NCI-H128 (cell line): ENCODE data around the gene LCN6.

Experiments
- DNase-seq: peaks from one replicate; lab custom pipeline; 2025; ENCODE audit not compliant: unreplicated experiment; lab: John Stamatoyannopoulos, UW

Gene LCN6

GRCh38 chr9:136726631-136727191, 21.6 kb downstream of the LCN6 start:
- DNase-seq = no peak

DNA sequence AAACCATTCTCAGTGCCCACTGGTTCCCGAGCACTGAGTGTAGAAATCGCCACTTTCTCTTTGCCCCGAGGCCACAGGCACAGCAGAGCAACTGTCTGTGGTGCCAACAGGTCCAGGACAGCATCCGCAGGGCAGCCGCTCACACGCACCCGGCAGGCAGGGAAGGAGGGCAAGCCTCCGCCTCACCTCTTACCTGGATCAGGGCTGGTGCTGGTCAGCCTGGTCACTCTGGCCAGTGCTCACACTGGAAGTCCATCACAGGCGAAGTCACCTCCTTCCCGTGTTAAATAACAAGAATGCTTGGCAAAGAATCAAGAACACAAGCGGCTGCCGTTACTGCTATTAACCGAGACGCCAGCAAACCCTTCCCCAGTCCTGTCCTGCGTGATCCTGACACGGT, 22.2 kb downstream of the LCN6 start:
- no peak for DNase-seq

- DNase-seq = no peak
Observed at GRCh38 chr9:136725612-136726011, 22.7 kb downstream of the LCN6 start.

DNA sequence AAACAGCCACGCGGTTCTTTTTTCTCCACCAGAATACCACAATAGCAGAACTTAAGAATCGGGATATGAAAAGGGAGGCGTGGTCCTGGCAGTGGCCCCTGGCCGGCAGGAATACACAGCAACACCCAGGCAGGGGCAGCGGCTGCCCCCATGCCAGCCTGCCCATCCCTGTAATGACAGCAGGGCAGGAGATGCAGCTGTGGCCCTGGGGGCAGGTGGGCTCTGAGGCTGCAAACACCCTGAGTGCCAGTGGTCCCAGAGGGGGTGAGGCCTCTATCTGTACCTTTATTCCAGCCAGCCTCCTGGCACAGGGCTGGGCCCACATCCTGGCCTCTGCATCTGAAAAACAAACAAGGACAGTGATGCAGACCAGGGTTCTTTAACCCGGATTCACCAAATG, 23.6 kb downstream of the LCN6 start:
- no peak for DNase-seq

- no peak for DNase-seq
Observed at GRCh38 chr9:136723989-136724388, 24.3 kb downstream of the LCN6 start.

- no peak for DNase-seq
Observed at GRCh38 chr9:136723362-136723976, 24.9 kb downstream of the LCN6 start.

DNA sequence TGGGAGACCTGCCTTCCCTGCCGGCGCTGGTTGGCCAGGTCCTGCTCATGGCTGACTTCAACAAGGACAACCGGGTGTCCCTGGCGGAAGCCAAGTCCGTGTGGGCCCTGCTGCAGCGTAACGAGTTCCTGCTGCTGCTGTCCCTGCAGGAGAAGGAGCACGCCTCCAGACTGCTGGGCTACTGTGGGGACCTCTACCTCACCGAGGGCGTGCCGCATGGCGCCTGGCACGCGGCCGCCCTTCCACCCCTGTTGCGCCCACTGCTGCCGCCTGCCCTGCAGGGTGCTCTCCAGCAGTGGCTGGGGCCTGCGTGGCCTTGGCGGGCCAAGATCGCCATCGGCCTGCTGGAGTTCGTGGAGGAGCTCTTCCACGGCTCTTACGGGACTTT, 25.4 kb downstream of the LCN6 start:
- no peak for DNase-seq

DNA sequence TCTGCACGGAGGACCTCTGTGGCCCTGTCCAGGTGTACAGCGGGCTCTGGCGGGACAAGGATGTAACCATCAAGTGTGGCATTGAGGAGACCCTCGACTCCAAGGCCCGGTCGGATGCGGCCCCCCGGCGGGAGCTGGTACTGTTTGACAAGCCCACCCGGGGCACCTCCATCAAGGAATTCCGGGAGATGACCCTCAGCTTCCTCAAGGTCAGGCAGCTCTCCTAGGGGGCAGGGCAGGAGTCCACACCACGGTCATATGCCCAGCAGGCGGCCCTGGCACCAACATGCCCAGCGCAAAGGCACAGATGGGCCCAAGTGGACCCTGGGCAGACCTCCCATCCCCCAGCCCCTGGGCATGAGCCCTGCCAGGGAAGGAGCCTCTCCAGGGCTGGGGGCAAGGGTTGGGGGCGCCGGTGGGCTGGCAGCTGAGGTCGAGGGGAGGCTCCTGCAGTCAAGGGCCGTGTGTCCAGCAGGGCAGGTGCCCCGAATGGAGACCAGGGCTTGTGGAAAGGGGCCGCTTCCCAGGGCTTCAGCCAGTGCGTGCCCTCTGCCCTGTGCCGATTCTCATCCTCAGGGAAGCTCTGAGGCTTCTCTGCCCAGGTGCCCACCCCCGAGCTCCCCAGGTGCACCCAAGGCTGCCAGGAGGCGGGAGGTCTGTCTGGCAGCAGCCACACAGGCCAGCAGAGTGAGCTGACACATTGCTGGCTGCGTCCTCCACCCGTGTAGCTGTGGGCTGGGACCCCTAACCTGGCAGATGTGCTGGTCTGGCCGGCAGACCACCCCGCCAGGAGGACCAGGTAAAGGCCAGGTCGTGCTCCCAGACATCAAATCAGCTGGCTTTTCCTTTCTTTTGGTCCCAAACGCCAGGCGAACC, 26.0 kb downstream of the LCN6 start:
- DNase-seq = no peak

GRCh38 chr9:136721339-136722092, 26.8 kb downstream of the LCN6 start:
- no peak for DNase-seq

- no peak for DNase-seq
Observed at GRCh38 chr9:136720898-136721338, 27.4 kb downstream of the LCN6 start.

DNA sequence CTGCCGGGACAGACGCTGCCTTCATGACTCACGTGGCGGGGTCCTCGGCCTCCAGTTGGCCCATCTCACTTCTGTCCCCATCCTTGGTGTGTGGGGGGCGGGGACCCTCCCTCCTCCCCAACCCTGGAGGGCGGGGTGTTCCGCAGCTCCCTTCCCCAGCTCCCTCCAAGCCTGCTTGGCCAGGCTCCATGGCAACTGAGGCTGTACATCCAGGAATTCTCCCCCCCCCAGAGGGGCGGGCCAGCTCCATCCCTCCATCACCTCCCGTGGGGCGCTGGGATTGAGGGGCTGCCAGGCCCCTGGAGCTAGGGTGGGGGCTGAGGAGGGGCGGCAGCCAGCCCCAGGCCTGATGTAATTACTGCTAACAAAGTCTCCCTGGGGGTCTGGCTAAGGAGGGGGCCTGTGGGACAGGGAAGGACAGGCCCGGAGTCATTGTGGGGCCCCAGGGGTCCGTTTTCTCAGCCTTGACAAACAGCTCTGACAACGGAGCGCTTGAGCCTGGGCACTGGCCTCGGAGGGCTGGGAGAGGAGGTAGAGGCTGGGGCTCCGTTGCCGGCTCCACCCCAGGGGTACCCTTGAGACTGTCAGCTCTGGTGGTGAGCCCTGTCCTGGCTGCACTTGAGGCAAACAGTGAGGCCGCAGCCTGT, 28.0 kb downstream of the LCN6 start:
- DNase-seq = no peak

- no peak for DNase-seq
Observed at GRCh38 chr9:136719195-136719880, 29.0 kb downstream of the LCN6 start.

DNA sequence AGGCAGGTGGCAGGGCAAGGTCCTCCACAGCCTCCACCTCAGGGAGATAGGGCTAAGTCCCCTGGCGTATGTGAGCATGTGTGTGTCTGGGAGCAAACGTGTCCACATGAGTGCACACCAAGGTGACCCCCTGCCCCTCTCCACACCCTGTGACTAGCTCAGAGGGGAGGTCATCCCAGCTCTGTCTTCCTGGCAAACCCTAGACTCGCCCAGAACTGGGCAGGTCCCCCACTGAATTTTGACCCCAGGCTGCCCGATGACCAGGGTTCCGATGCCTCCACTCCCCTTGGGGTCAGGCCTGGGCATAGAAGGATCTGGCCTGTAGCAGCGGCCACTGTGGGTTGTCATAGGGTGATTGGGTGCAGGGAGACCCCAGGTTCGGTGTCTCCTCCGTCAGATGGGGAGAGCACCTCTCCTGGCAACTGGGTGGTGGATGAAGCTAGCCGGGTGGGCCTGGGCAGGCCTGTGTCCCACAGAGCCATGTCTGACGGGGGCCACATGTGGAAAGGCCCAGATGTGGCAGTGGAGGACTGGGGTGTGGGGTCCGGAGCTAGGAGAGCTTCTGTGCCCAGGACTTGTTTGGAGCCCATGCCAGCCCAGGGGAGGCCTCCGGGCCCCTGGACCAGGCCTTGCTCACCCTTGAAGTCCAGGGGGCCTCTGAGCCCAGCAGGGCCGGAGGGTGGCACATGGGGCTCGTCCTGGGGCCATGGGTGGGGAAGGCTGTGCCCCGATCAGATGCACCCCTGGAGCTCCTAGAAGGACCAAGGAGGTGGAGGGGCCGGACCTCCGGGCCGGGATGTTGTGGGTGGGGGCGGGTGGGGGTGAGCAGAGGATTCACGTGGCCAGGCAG, 29.8 kb downstream of the LCN6 start:
- DNase-seq = no peak

GRCh38 chr9:136717399-136717798, 30.9 kb downstream of the LCN6 start:
- DNase-seq = no peak

- no peak for DNase-seq
Observed at GRCh38 chr9:136714893-136715274, 33.4 kb downstream of the LCN6 start.

DNA sequence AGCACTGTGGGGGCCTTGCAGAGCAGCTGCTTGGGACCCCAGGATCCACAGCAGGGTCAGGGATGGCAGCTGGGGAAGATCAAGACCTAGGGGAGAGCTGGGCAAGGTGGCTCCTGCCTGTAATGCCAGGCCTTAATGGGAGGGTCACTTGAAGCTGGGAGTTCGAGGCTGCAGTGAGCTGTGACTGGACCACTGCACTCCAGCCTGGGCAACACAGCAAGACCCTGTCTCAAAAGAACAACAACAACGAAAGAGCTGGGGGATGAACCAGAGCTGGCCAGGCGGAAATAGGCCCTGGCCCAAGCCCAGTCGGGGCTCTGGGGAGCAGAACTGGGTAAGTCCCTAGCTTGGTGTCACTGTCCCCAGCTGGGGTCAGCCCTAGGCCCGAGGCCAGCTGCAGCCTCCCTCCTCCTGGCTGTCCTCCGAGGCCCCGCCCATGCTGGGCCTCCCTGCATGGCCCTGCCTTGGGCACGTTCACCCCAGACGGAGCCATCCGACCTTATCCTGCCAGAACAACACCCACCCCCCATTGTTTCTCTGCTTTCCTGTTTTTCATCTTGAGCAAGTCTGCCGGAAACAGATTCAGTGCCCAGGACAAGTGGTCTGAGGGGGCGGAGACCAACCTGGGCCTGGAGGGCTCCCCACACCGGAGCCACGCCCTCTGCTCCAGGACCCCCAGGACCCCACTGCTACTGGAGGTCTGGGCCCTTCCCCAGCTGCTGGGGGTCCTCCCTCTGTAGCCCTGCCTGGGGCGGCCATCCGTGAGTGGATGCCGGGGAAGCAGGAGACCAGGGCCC, 34.0 kb downstream of the LCN6 start:
- no peak for DNase-seq

DNA sequence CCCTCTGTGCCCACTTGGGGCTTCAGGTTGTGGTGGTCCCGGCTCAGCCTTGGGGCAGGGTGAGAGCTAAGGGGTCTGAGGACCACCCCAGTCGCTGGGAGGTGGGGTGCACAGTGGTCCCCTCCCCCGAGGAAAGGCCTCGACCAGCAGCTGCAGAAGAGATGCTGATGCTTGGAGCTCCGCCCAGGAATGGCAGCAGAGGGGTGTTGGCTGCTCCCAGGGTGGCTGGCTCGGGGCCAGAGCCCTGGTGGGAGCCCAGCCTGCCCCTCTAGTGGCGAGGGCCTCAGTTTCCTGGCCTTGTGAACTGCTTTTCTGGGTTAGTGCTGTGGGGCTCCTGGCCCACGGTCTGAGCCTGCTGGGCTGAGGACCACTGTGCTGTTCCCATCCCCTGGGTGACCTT, 34.8 kb downstream of the LCN6 start:
- no peak for DNase-seq

- DNase-seq = no peak
Observed at GRCh38 chr9:136712690-136713544, 35.4 kb downstream of the LCN6 start.
